GM21825 (cell line): ENCODE data around the gene PANK1.
"Not testable (repeated sequence)": the region's sequence is repeated elsewhere in the genome, so short reads cannot be mapped to it uniquely, and the experiment has no call there.

Experiments
- ATAC-seq: cut with Tn5 transposase; IDR thresholded peaks from one replicate; pipeline ENCODE4 v1.9.1; 2021; ENCODE audit warnings: mild to moderate bottlenecking, moderate library complexity; ENCODE audit not compliant: unreplicated experiment

PANK1 gene

GRCh38 chr10:89576022-89576421 lies 69.0 kb downstream of the PANK1 start:
- no peak for ATAC-seq

GRCh38 chr10:89575031-89575430 lies 70.0 kb downstream of the PANK1 start:
- no peak for ATAC-seq

GRCh38 chr10:89574368-89574767 lies 70.7 kb downstream of the PANK1 start:
- ATAC-seq, result no peak

GRCh38 chr10:89567576-89568245 lies 77.3 kb downstream of the PANK1 start:
- no peak for ATAC-seq

GRCh38 chr10:89566992-89567391 lies 78.0 kb downstream of the PANK1 start:
- no peak for ATAC-seq

GRCh38 chr10:89566095-89566950 lies 78.7 kb downstream of the PANK1 start:
- ATAC-seq, result no peak

- no peak for ATAC-seq
These were observed 79.9 kb downstream of the PANK1 start for GRCh38 chr10:89565180-89565579.

GRCh38 chr10:89563861-89564478 lies 81.1 kb downstream of the PANK1 start:
- ATAC-seq, result no peak

GRCh38 chr10:89563311-89563710 lies 81.7 kb downstream of the PANK1 start:
- ATAC-seq, result no peak

GRCh38 chr10:89556600-89556999 lies 88.4 kb downstream of the PANK1 start:
- no peak for ATAC-seq

GRCh38 chr10:89555688-89556445 lies 89.2 kb downstream of the PANK1 start:
- no peak for ATAC-seq

GRCh38 chr10:89554433-89554832 lies 90.6 kb downstream of the PANK1 start:
- no peak for ATAC-seq

- no peak for ATAC-seq
These were observed 91.8 kb downstream of the PANK1 start for GRCh38 chr10:89553064-89553734.

GRCh38 chr10:89552213-89552612 lies 92.8 kb downstream of the PANK1 start:
- ATAC-seq, result no peak

- ATAC-seq, result no peak
These were observed 94.5 kb downstream of the PANK1 start for GRCh38 chr10:89550509-89550908.

- no peak for ATAC-seq
These were observed 95.5 kb downstream of the PANK1 start for GRCh38 chr10:89549510-89549909.

GRCh38 chr10:89548673-89549072 lies 96.4 kb downstream of the PANK1 start:
- no peak for ATAC-seq

- ATAC-seq, result no peak
These were observed 97.1 kb downstream of the PANK1 start for GRCh38 chr10:89547853-89548513.

GRCh38 chr10:89546651-89547050 lies 98.4 kb downstream of the PANK1 start:
- not testable (repeated sequence) for ATAC-seq

- no peak for ATAC-seq
These were observed 101.2 kb downstream of the PANK1 start for GRCh38 chr10:89543841-89544240.
